DND-41 (cell line): ENCODE data around the gene NSUN2.

ENCODE experiments used
- ATAC-seq: fragments of 200-7000 bp; cut with Tn5 transposase; 3 replicates; pipeline ENCODE4 v1.9.1; 2021; ENCODE audit warnings: low read depth; ENCODE audit not compliant: insufficient read depth
- DNase-seq: peaks from one replicate; pipeline ENCODE4 v3.0.0-alpha.2; 2020
- H2AFZ ChIP-seq: 2 replicates; pipeline ENCODE4 v1.6.0; 2012; ENCODE audit warnings: low read depth, low read length
- H3K27ac ChIP-seq: 2 replicates; pipeline ENCODE4 v1.5.1; 2012; ENCODE audit warnings: low read length, inconsistent platforms
- H3K27me3 ChIP-seq: fragments of 200-600 bp; sonication (generic); 2 replicates; pipeline ENCODE4 v1.6.0; 2012; ENCODE audit warnings: low read length, mild to moderate bottlenecking, inconsistent platforms; ENCODE audit not compliant: insufficient read depth, poor library complexity
- H3K36me3 ChIP-seq: 2 replicates; pipeline ENCODE4 v1.5.1; 2012; ENCODE audit warnings: low read length, inconsistent platforms; ENCODE audit not compliant: insufficient read depth
- H3K4me1 ChIP-seq: 2 replicates; pipeline ENCODE4 v1.5.1; 2012; ENCODE audit warnings: mild to moderate bottlenecking, low read length; ENCODE audit not compliant: insufficient read depth
- H3K4me2 ChIP-seq: 2 replicates; pipeline ENCODE4 v1.6.0; 2012; ENCODE audit warnings: mild to moderate bottlenecking, moderate library complexity, low read length, inconsistent platforms; ENCODE audit not compliant: insufficient read depth
- H3K4me3 ChIP-seq, 2 experiments: fragments of 200-600 bp in 1 of 2; shearing (Covaris generic) in 1 of 2; 2 replicates each; pipeline ENCODE4 v1.5.1; 2012 to 2016; ENCODE audit warnings: inconsistent platforms in 2 of 2, low read length in 2 of 2, mild to moderate bottlenecking in 2 of 2, low read depth in 1 of 2, moderate library complexity in 1 of 2
- H3K79me2 ChIP-seq: 2 replicates; pipeline ENCODE4 v1.6.0; 2012; ENCODE audit warnings: low read length, inconsistent platforms; ENCODE audit not compliant: insufficient read depth
- H3K9ac ChIP-seq: 2 replicates; pipeline ENCODE4 v1.6.0; 2012; ENCODE audit warnings: low read depth, mild to moderate bottlenecking, inconsistent platforms, low read length, moderate library complexity
- H3K9me3 ChIP-seq: 2 replicates; pipeline ENCODE4 v1.5.1; 2012; ENCODE audit warnings: low read length, moderate library complexity, mild to moderate bottlenecking, inconsistent platforms; ENCODE audit not compliant: insufficient read depth, severe bottlenecking
- H4K20me1 ChIP-seq: 2 replicates; pipeline ENCODE4 v1.6.0; 2012; ENCODE audit warnings: low read length; ENCODE audit not compliant: insufficient read depth
- CTCF ChIP-seq: IDR thresholded peaks from 2 replicates; pipeline ENCODE4 v1.5.1; 2012; ENCODE audit warnings: borderline replicate concordance, low read length, moderate library complexity, mild to moderate bottlenecking; ENCODE audit not compliant: poor library complexity, severe bottlenecking; ENCODE audit errors: extremely low read depth
- EZH2 ChIP-seq: IDR thresholded peaks from 3 replicates; pipeline ENCODE4 v1.6.1; 2012; ENCODE audit warnings: borderline replicate concordance, low read depth, mild to moderate bottlenecking, moderate library complexity, low read length, inconsistent platforms; ENCODE audit not compliant: severe bottlenecking

Gene NSUN2

GRCh38 chr5:6680922-6681321, 48.1 kb upstream of the NSUN2 start:
- H3K4me3 ChIP-seq, result no peak overlapping the region
- DNase-seq (no peak), ATAC-seq (no peak)
- no peak overlapping the region for H3K4me2 ChIP-seq
- TF ChIP-seq EZH2 (no peak), CTCF (no peak)
- H3K27ac ChIP-seq, result no peak overlapping the region
- H3K9me3 ChIP-seq, result no peaks in the 10 kb centered on the region
- no peaks in the 10 kb centered on the region for H3K79me2 ChIP-seq
- H3K36me3 ChIP-seq, result no peaks in the 10 kb centered on the region
- H3K27me3 ChIP-seq, result peaks cover 1% of the 10 kb centered on the region
- H2AFZ ChIP-seq, result no peak overlapping the region
- no peak overlapping the region for H3K9ac ChIP-seq
- no peaks in the 10 kb centered on the region for H3K4me1 ChIP-seq
- H4K20me1 ChIP-seq, result peaks cover 4% of the 10 kb centered on the region

- H3K79me2 ChIP-seq, result no peaks in the 10 kb centered on the region
- no peaks in the 10 kb centered on the region for H3K36me3 ChIP-seq
- no peaks in the 10 kb centered on the region for H3K4me1 ChIP-seq
- no peak overlapping the region for H3K9ac ChIP-seq
- no peaks in the 10 kb centered on the region for H3K27me3 ChIP-seq
- DNase-seq (no peak), ATAC-seq (no peak)
- no peak overlapping the region for H3K4me3 ChIP-seq
- no peak overlapping the region for H3K27ac ChIP-seq
- no peaks in the 10 kb centered on the region for H3K9me3 ChIP-seq
- no peak overlapping the region for H2AFZ ChIP-seq
- no peak for TF ChIP-seq CTCF
- no peak for TF ChIP-seq EZH2
- no peaks in the 10 kb centered on the region for H4K20me1 ChIP-seq
- H3K4me2 ChIP-seq, result no peak overlapping the region
Measured at GRCh38 chr5:6678385-6678784, 45.5 kb upstream of the NSUN2 start.

GRCh38 chr5:6676702-6677101, 43.9 kb upstream of the NSUN2 start:
- H2AFZ ChIP-seq, result no peak overlapping the region
- TF ChIP-seq EZH2 (no peak), CTCF (no peak)

DNA sequence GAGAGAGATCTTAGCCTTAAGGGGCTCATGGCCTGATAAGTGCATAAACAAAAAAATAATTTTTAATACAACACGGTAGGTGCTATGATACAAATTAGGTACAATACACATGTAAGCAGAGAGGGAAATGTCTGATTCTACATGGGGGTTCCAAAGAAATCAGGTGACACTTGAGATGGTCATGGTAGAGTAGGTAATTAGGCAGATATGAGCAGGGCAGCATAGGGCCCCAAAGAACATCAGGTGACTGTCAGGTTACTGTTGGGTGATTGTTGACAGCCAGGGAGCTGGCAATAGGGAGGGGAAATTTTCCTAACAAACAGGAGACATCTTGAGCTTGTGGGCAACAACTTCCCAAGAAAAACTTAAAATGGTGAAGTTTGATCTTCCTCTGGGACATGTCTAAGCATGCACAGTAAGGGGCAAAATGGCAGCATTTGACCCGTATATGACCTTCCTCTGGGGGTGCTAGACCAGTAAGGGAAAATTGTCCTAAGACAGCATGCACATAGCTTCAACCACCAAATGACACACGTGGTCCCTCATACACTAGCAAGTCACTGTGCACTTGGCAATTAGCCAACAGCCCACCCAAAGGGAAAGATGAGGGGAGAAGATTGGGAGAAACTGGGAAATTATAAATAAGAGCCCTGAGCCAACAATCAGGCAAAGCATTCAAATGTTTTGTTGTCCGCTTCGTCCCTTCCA, 43.1 kb upstream of the NSUN2 start:
- Histone ChIP-seq H3K36me3 (no peaks in the 10 kb centered on the region), H3K4me2 (no peak overlapping the region), H3K79me2 (no peaks in the 10 kb centered on the region), H3K9ac (no peak overlapping the region), H3K27me3 (no peaks in the 10 kb centered on the region), H4K20me1 (no peaks in the 10 kb centered on the region), H3K9me3 (no peaks in the 10 kb centered on the region), H3K4me1 (no peaks in the 10 kb centered on the region), H3K4me3 (no peak overlapping the region), H2AFZ (no peak overlapping the region), H3K27ac (no peak overlapping the region)
- ATAC-seq (no peak), DNase-seq (no peak)
- TF ChIP-seq EZH2 (no peak), CTCF (no peak)

More at GRCh38 chr5:6676702-6677101, 43.9 kb upstream of the NSUN2 start:
- no peak overlapping the region for H3K4me3 ChIP-seq
- DNase-seq (no peak), ATAC-seq (no peak)
- no peaks in the 10 kb centered on the region for H3K27me3 ChIP-seq
- no peaks in the 10 kb centered on the region for H3K79me2 ChIP-seq
- H3K9me3 ChIP-seq, result no peaks in the 10 kb centered on the region
- no peak overlapping the region for H3K9ac ChIP-seq
- no peak overlapping the region for H3K27ac ChIP-seq
- H3K36me3 ChIP-seq, result no peaks in the 10 kb centered on the region
- no peak overlapping the region for H3K4me2 ChIP-seq
- H4K20me1 ChIP-seq, result no peaks in the 10 kb centered on the region
- no peaks in the 10 kb centered on the region for H3K4me1 ChIP-seq
